NCI-H82 treated with DMSO at 0.1 percent for 48 hours (cell line): ENCODE results near the gene PLEKHG4.

Experiments used
- DNase-seq: peaks from one replicate; lab custom pipeline; 2025; ENCODE audit not compliant: unreplicated experiment; lab: John Stamatoyannopoulos, UW

Gene PLEKHG4

DNA sequence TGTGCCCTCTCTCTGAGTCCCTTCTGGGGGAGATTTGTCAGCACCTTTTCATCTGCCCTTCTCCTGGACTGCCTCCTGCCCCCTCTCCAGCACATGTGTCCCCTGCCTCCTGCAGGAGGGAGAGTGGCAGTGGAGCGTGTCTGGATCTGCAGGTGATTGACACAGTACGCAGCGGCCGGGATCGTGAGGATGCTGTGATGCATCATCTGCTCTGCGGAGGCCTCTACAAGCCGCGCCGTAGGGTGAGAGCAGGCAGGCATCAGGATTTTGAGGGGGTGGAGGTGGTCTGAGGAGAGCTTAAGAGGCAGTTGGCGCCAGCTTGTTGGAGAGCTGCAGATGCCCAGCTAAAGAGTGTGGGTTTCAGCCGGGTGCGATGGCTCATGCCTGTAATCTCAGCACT lies 19.6 kb upstream of the PLEKHG4 start:
- DNase-seq, result no peak

DNA sequence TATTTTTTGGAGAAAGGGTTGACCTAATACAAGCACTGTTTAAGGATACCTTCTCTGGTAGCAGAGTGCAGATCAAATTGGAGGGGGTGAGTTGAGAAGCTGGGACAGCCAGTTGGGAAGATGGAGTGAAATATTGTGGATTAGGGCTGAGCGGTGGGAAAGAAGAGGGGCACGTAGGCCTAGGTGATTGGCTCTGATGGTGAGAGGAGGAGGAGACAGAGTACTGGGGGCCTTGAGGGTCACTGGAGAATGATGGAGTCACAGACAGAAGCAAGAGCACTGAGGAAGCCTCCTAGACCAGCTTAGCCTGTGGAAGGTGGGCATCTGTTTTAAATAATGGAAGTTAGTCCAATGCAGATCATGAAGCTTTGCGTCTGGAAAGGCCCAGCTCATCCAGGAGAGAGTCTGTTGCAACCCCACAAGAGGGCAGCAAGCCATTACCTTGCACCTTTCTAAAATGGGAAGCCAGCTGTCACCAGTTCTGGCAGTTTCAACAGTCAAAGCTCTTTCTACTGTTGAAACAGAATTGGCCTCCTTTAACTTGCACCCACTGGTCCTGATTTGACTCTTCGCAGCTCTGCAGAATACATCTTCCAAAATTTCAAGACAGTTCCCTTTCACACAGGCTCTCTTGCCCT lies 18.8 kb upstream of the PLEKHG4 start:
- peak; percentile 22 for DNase-seq

DNA sequence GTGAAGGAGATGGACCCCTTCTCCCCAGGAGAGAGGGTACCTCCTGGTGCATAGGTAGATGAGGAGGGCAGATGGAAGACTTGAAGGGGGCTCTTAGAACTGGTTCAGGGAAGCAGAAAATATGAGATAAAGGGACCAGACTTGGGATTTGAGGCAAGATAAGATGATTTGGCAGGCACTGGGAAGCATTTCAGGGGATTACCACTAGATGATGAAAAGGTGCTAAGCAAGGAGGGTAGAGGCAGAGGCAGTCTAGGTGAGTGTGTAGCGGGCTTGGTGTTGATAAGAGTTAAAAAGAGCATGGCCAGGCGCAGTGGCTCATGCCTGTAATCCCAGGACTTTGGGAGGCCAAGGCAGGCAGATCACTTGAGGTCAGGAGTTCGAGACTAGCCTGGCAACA lies 16.1 kb upstream of the PLEKHG4 start:
- no peak for DNase-seq

DNA sequence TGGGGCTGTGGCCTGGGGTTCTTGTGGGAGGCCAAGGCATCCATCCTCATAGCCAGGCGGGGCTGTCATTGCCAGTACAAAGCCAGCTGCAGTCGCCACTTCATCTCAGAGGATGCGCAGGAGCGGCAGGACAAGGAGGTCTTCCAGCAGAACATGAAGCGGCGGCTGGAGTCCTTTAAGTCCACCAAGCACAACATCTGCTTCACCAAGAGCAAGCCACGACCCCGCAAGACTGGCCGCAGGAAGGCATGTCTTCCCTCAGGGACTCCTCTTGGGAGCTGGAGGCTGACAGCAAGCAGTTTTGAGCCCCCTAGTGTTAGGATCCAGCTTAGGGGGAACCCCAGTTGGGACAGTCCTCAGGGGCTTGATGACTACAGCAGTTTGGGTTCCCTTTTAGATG lies 15.1 kb upstream of the PLEKHG4 start:
- DNase-seq, result no peak

DNA sequence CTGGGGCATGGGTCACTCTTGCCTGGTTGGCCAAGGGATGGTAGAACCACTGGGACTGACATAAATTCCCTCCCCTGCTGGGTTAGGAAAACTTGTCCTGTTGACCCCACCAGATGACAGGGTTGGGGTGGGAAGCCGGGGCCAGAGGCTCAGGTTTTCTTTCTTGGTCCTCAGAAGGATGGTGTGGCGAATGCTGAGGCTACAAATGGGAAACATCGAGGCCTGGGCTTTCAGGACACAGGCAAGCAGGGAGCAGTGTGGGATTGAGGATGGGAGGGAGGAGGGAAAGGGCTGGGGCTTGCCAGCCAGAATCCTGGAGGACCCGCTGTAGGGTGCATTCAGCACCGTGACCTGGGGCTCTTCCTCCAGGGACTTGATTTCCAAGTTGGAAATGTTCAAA lies 14.5 kb upstream of the PLEKHG4 start:
- no peak for DNase-seq

DNA sequence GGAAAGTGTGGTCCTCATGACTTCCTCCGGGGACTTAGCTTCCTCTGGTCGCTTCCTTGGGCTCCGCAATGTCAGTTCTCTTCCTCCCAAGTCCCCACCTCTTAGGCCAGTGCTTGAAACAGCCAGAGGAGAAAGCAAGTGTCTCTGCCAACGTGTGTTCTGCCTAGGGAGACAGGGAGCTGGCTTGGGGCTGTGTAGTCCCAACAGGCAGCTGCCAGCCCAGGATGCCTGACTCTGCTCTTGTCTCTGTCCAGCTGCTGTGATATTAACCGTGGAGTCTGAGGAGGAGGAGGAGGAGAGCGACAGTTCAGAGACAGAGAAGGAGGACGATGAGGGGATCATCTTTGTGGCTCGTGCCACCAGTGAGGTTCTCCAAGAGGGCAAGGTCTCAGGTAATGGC lies 13.5 kb upstream of the PLEKHG4 start:
- no peak for DNase-seq

DNA sequence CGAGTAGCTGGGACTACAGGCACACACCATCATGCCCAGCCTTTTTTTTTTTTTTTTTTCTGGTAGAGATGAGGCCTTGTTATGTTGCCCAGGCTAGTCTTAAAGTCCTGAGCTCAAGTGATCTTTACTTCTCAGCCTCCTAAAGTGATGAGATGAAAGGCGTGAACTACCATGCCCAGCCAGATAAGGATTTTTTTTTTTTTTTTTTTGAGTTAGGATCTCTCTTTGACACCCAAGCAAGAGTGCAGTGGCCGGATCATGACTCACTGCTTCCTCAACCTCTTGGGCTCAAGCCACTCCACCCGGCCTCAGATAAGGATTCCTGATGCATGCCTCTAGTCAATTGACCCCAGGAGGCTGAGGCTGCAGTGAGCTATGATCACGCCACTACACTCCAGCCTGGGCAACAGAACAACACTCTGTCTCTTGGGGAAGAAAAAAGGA lies 11.2 kb upstream of the PLEKHG4 start:
- DNase-seq, result no peak

DNA sequence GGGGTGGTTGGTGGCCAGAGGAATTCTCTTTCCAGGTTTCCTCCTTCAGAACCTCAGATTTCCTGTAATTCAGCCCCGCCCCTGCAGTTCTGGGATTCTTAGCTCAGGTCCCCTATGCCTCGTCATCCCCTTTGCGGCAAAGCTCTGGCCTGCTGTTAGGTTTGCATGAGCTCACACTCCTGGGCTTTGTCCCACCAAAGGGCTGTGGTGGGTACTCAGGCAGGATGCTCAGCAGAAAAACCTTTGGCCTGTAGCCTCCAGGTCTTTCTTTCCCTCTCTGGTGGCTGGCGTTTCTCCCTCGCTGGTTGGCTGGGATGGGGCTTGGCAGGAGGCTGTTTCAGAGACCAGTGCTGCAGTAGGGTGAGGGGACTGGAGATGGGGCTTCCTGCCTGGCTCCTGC lies 9.6 kb upstream of the PLEKHG4 start:
- DNase-seq, result no peak

DNA sequence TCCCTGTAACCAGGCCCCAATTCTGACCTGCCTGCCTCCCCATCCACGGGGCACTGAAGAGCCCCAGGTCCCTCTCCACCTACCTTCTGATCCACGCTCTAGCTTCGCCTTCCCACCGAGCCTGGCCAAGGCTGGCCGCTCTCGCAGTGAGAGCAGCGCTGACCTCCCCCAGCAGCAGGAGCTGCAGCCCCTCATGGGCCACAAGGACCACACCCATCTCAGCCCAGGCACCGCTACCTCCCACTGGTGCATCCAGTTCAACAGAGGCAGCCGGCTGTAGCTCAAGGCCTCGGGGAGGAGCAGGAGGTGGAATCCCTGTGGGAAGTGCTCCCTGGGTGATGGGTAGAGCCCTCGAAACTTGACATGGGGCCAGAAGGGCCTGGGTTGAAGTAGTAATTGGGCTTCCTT lies 8.4 kb upstream of the PLEKHG4 start:
- DNase-seq, result no peak

DNA sequence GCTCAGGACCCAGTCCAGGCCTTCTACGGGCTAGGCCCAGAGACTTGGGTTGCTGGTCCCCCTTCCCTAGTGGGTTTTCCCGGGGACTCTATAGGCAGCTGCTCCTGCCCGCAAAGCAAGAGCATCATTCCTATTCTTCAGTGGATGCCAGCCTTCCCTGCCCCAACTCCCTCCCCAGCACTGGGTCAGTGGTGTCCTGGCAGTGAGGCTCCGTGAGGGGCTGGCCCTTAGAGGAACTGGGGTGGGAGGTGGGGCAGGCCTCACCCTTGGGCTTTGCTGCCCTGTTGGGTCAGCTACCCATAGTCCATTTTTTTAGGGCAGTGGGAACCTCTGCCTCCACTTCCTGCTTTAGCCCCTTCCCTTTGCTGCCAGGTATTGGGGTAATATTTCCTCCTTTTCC lies 7.9 kb upstream of the PLEKHG4 start:
- no peak for DNase-seq

DNA sequence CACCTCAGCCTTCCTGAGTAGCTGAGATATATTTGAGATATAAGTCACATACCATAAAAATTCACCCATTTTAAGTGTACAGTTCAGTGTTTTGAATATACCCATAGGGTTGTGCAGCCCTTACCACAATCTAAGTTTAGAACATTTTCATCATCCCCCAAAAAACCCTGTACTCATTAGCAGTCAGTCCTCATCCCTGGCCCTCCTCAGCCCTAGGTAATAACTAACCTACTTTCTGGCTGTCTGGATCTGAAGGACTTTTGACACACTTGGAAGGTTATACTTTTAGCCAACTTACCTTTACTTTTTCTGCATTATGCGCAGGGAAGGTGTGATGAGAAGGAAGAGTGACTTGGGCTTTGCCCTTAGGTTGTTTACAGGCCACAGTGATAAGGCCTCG lies 4.0 kb upstream of the PLEKHG4 start:
- no peak for DNase-seq

DNA sequence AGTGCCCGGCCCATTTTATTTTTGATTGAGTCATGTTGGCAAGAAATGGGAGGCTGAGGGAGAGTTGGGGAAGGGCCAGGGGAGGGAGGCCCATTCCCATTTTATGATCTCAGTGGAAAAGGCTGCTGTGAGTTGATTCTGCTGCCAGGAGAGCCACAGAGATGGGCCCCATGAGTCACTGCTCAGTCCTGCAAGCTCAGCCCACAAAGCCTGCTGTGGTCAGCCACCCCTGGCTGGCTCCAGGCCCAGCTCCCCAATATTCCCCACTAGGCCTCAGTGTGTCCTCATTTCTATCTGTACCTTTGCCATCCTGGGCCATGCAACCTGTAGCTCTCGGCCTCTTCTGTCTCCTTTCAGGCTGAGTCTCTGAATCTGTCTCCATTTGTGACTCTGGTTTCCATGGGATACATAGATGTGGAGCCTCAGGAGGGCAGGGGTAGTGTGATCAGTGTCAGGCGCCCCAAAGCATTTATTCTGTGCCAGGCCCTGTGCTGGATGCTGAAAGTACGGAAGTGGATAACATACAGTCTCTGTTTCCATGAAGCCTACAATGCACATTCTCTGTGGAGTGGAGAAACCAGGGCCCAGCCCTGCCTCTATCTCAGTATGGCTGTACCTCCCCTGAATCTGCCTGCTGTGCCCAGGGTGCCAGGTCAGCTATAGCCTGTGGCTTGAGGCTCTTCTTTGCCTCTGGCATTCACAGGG lies 1.9 kb upstream of the PLEKHG4 start:
- DNase-seq, result no peak

DNA sequence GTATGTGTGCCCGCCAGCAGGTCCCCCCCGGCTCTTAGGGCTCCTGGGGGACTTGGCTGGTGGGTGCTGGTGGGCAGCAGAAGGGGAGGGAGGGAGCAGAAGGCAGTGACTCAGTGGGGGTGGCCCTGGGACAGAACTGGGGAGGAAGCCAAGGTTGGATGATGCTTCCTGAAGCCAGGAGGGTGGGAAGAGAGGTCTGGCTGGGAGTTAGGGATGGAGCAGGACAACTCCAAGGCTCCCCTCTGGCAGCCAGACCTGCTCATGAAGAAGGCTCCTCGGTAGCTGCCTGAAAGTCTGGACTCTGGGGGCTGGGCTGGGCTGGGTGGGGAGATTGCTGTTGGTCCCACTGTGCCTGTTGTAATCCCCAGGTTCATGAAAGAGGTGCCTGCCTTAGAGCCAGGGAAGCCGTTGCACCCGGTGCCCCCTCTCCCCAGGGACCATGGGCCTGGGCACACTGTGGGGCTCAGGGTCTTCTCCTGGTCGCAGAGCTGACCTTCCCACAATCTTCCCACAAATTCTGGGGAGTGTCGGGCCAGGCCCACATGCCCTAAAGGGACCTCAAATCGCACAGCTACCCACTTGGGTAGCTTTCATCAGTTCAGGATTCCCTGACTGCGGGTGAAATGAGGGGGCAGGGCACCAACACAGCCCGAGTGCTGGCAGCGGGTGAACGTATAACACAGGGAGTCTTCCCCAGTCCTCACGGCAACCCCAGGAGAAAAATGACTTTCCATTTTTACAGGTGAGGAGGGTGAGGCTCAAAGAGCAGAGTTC lies 1.1 kb upstream of the PLEKHG4 start:
- DNase-seq, result no peak

DNA sequence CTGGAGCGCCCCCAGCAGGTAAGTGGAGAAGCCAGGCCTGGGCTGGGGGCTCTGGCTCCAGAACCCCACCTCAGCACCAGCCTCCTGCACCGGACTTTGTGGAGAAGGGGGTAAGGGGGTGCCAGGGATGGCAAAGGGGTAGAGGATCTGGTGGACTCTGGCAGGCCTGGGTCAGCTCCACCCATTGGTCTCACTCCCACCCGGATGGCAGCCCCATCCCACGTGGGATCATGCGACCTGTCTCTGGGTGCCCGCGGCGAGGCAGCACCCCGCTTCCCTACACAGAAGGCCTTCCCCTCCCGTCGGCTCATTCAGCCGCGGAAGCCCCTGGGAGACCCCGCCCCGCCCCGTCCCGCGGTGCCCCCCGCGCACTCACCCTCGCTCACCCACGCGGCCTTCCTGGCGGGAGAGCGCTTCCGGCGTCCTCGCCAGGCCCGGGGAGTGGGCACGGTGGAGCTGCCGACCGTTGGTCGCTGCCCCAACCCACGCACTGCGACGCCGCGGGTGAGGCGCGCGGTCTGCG lies 498 bp upstream of the PLEKHG4 start:
- DNase-seq, result no peak

DNA sequence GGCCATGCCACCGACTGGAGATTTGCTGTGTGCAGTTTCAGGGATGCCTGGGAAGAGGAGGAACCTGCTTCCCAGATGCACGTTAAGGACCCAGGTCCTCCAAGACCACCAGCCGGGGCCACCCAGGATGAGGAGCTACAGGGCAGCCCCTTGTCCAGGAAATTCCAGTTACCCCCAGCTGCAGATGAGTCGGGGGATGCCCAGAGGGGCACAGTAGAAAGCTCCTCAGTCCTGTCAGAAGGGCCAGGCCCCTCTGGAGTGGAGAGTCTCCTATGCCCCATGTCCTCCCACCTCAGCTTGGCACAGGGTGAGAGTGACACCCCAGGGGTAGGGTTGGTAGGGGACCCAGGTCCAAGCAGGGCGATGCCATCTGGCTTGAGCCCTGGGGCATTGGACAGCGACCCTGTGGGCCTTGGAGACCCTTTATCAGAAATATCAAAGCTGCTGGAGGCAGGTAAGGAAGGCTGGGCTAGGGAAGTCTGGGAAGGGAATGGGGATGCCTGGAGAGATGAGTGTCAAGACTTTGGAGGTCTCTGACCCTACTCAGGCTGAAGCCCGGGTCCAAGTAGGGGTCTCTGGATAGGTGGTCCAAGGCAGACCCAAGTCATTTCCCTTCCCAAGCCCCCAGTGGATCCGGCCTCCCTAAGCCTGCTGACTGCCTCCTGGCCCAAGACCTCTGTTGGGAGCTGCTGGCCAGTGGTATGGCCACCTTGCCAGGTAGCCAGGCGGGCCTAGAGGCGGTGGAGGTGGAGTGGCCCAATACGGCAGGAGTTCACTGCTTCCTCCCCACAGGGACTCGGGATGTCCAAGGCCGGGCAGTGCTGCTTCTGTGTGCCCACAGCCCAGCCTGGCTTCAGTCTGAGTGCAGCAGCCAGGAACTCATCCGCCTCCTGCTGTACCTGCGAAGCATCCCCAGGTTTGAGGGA lies 1.0 kb downstream of the PLEKHG4 start:
- no peak for DNase-seq

DNA sequence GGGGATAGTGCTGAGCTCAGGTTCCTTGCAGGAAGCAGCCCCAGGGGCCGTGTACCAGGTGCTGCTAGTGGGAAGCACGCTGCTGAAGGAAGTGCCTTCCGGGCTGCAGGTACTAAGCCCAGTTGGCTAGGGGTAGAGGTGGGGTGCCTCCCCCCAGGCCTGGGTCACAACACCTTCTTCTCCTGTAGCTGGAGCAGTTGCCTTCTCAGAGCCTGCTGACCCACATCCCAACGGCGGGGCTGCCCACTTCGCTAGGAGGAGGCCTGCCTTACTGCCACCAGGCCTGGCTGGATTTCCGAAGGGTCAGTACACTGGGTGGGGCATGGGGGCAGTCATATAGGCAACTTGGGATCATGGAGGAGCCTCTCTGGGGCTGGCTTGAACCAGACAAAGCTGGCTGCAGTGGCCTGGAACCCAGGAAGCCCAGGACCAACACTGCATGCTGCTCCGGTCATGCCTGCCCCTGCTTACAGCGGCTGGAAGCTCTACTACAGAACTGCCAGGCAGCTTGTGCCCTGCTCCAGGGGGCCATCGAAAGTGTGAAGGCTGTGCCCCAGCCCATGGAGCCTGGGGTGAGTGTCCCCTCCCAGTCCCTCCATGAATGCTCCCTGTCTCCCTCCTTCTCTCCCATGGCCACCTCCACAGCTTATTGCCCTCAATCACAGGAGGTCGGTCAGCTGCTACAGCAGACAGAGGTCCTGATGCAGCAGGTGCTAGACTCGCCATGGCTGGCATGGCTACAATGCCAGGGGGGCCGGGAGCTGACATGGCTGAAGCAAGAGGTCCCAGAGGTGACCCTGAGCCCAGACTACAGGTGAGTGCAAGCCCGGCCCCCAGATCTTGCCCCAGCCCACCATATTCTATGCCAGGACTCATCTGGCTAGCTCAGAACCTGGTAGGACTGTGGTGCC lies 2.5 kb downstream of the PLEKHG4 start:
- DNase-seq, result no peak

DNA sequence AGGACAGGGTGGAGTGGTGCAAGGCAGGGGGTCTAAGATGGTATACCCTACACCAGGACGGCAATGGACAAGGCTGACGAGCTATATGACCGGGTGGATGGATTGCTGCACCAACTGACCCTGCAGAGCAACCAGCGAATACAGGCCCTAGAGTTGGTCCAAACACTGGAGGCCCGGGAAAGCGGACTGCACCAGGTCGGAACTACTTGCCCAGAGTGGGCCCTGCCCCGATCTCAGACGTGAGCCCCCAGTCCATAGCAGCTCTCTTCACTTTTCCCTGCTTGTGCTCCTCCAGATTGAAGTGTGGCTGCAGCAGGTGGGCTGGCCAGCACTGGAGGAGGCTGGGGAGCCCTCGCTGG lies 3.1 kb downstream of the PLEKHG4 start:
- DNase-seq, result no peak

DNA sequence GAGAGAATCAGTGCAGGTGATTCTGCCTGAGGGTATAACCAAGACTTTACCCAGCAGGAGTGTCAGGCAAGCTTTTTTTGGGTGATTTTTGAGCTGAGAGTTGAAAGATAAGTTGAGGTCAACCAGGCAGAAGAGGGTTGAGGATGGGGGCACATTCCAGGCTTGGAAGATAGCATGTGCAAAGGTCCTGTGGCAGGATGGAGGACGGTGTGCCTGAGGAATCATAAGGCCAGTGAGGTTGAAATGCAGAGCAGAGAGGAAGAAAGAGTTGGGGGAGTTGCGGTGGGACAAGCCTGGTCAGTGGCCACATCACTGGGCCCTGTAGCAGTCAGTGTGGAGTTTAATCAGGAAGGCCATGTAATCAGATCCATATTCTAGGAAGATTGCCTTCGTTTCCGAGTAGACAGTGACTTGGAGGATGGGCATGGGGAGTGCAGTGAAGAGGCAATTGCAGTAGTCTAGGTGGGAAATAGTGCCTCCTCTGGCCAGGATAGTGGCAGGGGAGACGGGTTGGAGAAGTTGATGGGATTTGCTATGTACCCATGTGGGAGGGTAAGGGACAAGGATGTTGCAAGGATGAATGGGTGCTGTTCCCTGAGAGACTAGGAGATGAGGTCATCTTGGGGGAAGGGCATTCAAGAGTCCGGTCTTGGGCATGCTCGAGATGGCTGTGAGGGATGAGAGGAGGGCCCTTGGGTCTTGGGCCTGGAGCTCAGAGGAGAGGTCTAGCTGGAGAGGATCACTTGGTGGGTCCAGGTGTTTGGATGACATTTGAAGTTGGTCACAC lies 3.9 kb downstream of the PLEKHG4 start:
- no peak for DNase-seq
